GM12874 (cell line): ENCODE measurements around the gene CSNK1D.

Experiments
- CTCF ChIP-seq: IDR thresholded peaks from 2 replicates; pipeline ENCODE4 v1.5.1; 2011; ENCODE audit warnings: low read depth, mild to moderate bottlenecking, control low read depth, low read length, moderate library complexity; ENCODE audit not compliant: insufficient read depth

The CSNK1D gene

GRCh38 chr17:82217530-82218204, 55.8 kb downstream of the CSNK1D start:
- TF ChIP-seq CTCF: no peak

- TF ChIP-seq CTCF: no peak
Observed at GRCh38 chr17:82217120-82217529, 56.4 kb downstream of the CSNK1D start.

- TF ChIP-seq CTCF: no peak
Observed at GRCh38 chr17:82216301-82217119, 57.0 kb downstream of the CSNK1D start.

GRCh38 chr17:82215972-82216300, 57.6 kb downstream of the CSNK1D start:
- no peak for TF ChIP-seq CTCF

GRCh38 chr17:82215095-82215971, 58.2 kb downstream of the CSNK1D start:
- TF ChIP-seq CTCF: no peak

- TF ChIP-seq CTCF: no peak
Observed at GRCh38 chr17:82214012-82214628, 59.4 kb downstream of the CSNK1D start.
